Adrenal gland (tissue), 5 donors: Measurements from ENCODE around the gene RGPD8.
A peak's percentile ranks its signal among the peaks of the same experiment; 100 is the strongest.

Source experiments
- CTCF ChIP-seq, 6 experiments: fragments of 450-650 bp in 4 of 6; fragments of 200-600 bp in 2 of 6; sonication (generic) in 1 of 6; IDR thresholded peaks; 1 replicate in 5 of 6; 2 replicates in 1 of 6; pipeline versions ENCODE4 v1.5.1 to v1.8.0; 2016 to 2021; ENCODE audit warnings: antibody characterized with exemption in 6 of 6, mild to moderate bottlenecking in 2 of 6, moderate library complexity in 1 of 6
- POLR2A ChIP-seq, 2 donors: fragments of 450-650 bp; IDR thresholded peaks; one replicate each; pipeline ENCODE4 v1.6.1; 2017; ENCODE audit warnings: antibody characterized with exemption in 2 of 2, mild to moderate bottlenecking in 2 of 2, moderate library complexity in 1 of 2
- donor health status: DM: no; HTN: no; CAD: no.

- TF ChIP-seq CTCF (IDR thresholded peaks at IDR 0.05) (peak; percentile 53 to 80 (median 72)), POLR2A (IDR thresholded peaks at IDR 0.05) (no peak)
Measured at GRCh38 chr2:112481050-112481527, 47.6 kb upstream of the RGPD8 start.
